ELR (cell line): Measurements from ENCODE around the gene CPZ.
"Not testable (repeated sequence)": the region's sequence is repeated elsewhere in the genome, so short reads cannot be mapped to it uniquely, and the experiment has no call there.

Source experiments
- DNase-seq: peaks from one replicate; pipeline ENCODE4 v3.0.0-alpha.2; 2015; ENCODE audit warnings: low read depth

Gene CPZ

GRCh38 chr4:8557151-8558076, 35.2 kb upstream of the CPZ start:
- DNase-seq: peak; percentile 18

- peak; percentile 73 for DNase-seq
These were observed 34.2 kb upstream of the CPZ start for GRCh38 chr4:8558080-8558960.

DNA sequence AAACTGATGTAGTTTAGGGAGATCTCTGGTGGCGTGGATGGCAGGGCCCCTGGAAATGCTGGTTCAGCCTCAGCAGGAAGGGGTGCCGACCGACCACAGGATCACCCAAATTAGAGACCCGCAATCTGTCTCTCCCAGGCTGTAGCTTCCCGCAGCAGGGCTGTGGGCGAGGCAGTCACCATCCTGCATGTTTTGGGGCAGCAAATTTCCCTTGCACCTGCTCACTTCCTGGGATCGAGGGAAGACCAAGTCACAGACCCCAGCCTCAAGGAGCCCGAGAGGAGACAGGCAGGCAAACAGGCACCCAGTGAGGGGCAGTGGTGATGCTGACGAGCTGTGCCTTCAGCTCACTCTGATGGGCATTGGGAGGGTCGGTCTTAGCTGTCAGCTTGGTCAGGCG, 33.6 kb upstream of the CPZ start:
- DNase-seq: no peak

GRCh38 chr4:8559524-8560264, 32.9 kb upstream of the CPZ start:
- DNase-seq: no peak

DNA sequence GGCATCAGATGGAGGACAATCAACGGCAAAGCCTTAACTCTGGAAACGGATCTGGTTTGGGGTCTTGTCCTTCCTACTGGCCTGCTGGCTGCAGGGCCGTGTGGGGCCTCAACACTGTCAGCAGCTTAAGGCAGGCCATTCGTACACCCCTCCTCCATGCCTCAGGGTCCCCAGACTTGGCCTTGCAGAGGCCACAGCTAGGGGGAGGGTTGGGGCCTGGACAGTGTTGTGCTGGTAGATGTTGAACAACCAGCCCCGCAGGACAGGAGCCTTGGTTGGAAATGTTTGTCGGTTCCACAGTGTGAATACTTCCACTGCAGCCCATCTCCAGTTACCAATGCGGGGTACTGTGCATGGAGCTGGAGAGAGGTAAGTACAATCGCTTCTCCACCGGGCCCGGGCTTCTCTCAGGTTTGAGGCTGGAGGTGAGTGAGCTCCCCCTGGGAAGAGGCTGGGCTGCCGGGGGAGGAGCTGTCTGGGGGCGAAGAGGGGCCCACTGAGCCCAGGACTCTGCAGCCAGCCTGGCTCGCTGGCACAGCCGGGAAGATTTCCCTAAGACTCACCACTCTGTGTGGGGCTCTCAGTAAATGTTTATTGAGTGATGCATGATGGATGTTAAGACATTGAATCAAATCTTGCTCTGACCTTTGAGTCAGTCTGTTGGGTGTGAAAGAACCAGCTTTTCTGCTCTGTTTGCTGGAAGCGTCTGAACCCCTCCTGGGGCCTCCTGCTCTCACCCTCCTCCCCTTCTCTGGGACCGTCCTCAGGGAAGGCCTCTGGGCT, 32.1 kb upstream of the CPZ start:
- DNase-seq: peak; percentile 61

GRCh38 chr4:8564595-8564994, 28.0 kb upstream of the CPZ start:
- DNase-seq: no peak

DNA sequence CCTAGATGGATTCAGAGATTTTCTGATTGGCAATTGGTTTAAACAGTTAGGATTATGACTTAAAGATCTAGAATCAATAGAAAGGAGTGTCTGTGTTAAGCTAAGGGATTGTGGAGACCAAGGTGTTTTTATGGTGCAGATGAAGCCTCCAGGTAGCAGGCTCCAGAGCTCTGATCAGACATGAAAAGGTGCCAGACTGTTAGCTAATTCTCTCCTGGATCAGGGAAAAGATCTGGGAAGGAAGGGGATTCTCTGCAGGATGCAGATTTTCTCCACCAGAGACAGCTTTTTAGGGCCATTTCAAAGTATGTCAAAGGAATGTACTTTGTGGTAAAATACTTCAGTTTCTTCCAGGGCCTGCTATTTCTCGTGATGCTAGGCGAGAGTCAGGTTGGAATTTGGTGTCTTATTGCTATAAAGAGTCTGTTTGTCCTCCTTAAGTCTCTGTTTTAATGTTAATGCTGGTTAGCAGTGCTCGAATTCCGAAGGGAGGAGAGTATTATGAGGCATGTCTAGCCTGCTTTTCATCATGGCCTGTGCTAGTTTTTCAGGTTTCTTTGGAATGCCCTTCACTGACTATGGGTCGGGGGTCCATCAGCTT, 24.4 kb upstream of the CPZ start:
- no peak for DNase-seq

DNA sequence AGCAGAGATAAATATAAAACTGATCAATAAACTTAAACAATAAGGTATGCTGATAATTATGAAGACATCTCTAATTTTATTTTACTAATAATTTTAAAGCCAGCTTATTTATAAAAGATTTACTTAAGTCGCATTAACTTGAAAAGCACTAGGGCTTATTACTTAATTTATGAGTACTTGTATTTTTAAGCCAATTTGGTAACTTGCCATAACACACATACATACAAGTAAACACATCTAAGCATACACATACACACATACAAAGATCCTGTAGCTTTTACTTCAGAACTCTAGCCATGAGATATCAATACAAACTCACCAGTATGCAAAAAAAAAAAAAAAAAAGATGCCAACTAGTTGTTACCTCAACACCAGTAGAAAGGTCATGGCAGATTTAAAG, 22.4 kb upstream of the CPZ start:
- DNase-seq: no peak

DNA sequence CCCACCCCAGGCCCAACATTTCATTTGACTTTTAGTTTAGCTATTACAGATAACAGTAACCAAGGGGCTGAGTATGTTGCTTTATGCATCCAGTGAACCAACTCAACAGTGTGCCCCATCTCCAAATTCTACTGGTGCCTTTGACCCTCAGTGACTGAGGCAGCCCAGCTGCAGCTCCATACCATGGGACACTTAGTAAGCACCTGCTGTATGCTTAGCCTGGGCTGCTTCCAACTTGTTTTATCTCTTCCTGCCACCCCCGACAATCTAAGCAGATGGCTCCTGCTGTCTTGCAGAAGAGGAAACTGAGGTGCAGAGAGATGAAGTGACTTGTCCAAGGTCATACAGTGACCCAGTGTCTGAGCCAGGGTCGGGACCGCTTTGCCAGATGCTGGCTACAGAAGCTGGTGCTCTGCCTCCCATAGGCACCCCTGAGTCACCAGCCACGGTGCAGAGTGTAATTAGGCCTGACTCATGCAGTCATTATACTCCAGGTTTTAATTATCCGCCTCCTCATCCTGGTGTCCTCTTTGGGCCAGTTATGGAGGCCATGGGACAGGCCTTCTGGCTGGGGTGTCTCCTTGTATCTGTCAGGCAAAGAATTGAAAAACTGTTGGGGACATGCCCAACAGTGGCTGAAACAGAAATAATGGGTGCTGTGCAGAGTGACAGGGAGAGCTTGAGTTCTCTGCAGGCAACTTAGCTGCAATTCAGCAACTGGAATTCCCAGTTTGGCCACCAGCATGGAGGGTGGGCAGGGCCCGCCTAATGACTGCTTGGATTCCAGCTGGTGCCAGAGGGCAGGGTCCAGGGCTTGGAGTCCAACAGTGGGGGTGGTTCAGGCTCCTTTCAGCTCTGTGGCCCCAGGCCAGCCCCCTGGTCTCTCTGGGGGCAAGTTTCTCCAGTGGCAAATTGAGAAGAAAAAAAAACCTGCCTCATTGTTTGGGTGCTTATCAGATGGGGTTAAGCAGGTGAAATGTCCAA, 20.6 kb upstream of the CPZ start:
- DNase-seq: no peak

- no peak for DNase-seq
These were observed 19.3 kb upstream of the CPZ start for GRCh38 chr4:8573266-8573665.

GRCh38 chr4:8574796-8575370, 17.7 kb upstream of the CPZ start:
- no peak for DNase-seq

DNA sequence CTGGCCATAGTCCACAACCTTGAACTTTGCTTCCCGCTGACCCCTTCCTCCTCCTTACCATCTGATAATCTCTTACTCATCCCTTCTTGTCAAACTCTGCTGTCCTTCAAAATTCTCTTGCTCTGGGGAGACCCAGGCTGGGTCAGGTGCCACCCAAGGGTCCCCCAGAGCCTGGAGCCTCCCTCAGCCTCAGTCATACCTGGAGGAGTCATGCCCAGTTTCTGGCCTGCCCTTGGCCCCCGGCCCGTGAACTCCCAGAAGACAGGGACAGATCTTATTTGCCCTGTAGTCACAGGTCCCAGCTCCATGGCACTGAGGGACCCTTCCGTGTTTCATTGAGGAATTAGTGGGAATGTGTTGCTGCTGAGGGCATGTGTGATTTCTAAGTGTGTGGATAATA, 17.1 kb upstream of the CPZ start:
- DNase-seq: no peak

DNA sequence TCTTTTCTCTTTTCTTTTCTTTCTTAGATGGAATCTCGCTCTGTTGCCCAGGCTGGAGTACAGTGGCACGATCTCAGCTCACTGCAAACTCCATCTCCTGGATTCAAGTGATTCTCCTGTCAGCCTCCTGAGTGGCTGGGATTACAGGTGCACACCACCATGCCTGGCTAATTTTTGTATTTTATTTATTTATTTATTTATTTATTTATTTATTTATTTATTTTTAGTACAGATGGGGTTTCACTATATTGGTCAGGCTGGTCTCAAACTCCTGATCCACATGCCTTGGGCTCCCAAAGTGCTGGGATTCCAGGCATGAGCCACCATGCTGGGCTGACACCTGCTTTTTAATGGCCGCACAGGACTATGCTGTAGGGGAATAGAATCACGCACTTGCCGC, 16.0 kb upstream of the CPZ start:
- DNase-seq: not testable (repeated sequence)

GRCh38 chr4:8577046-8577445, 15.5 kb upstream of the CPZ start:
- no peak for DNase-seq

DNA sequence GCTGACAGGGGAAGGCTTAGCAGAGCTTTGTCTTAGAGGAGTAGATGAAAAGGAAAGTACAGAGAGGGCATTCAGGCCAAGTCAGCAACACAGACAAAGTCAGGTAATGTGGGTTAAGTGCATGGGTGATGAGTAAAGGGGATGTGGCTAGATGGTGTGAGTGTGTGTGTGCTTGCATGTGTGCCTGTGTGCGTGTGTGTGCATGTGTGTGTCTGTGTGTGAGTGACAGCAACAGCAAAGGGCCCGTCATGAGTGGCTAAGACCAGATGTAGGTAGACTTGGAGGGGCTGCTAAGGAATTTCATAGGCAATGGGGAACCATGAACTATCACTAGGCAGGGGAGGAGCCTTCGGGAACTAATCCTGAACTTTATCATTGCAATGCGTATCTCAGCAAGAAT, 14.6 kb upstream of the CPZ start:
- no peak for DNase-seq

DNA sequence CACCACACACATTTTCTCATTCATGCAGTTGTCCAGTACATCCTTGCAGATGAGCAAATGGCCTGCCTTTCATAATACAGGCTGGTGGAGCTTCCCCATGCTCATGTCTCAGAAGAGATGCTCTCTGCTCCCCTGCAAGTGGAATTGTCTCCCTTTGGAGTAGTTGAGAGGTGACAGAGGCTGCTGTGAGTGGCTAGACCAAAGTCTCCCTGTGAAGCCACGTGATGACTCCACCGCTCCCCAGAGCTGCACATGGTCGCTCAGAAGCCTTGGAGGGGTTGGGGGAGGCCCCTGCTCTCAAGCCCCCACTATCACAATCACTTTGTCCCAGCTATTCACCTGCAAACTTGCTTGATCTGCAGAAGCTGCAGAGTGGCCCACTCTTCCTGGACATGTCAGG, 13.8 kb upstream of the CPZ start:
- DNase-seq: no peak

DNA sequence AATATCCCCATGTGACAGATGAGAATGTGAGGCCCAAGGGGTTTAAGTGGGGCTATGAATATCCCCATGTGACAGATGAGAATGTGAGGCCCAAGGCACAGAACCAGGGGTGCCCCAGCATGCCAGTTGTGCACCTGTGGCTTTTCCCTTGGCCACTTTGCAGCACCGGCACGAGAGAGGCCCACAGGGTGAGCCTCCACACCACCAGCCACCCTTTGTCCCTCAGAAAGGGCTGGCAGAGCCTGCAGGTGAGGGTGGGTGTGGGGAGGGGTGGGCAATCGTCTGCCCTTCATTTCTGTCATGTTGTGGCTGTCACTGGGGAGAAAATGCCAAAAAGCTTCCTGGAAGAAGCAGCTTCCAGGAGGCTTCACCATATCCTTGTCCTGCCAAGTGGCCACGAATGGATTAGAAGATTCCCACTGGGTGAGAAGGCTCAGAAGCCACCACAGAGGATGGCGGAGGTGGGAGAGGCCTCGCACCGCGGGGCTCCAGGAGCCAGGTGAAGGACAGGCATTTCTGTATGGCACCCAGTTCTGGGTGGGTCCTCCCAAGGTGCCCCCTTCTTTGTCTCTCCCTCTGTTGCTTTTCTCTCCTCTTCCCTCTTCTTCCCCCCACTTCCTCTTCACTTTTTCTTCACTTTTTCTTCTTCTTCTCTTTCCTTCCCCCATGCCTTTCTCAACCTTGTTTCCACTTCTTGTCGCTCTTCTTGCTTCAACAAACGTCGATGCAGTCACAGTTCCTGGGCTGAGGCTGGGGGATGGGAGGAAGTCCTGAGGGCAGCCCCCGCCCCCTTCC, 12.8 kb upstream of the CPZ start:
- DNase-seq: no peak

DNA sequence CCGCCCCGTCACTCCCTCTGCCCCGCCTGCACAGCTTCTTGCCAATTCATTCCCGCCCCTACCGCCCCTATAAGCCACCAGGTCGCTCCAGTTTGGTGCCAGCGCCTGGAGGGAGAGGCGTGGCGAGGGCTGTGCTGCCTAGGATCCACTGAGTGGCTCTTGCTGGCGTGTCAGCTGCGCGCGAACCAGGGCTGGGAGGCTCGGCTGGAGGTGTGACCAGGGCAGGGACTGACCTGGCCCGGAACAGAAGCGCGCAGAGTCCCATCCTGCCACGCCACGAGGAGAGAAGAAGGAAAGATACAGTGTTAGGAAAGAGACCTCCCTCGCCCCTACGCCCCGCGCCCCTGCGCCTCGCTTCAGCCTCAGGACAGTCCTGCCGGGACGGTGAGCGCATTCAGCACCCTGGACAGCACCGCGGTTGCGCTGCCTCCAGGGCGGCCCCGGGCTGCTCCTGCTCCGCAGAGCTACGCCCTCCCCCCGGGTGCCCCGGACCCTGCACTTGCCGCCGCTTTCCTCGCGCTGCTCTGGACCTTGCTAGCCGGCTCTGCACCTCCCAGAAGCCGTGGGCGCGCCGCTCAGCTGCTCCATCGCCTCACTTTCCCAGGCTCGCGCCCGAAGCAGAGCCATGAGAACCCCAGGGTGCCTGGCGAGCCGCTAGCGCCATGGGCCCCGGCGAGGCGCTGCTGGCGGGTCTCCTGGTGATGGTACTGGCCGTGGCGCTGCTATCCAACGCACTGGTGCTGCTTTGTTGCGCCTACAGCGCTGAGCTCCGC, 12.1 kb upstream of the CPZ start, which contains the start of gene GPR78:
Gene GPR78, plus strand, starts transcription at position 72 of the 773 bp plus-strand sequence. Its CDS starts 591 bp downstream, at position 663.
- DNase-seq: peak; percentile 37
